Mesenchymal stem cell (in vitro differentiated cells and primary cell): ENCODE results near the gene EHF.
A peak's percentile ranks its signal among the peaks of the same experiment; 100 is the strongest.

ENCODE experiments used
- DNase-seq: peaks from one replicate; pipeline ENCODE4 v3.0.0-alpha.2; 2013
- H2AFZ ChIP-seq: one replicate; pipeline ENCODE4 v1.6.1; 2013; ENCODE audit warnings: low read depth, mild to moderate bottlenecking, control low read depth, inconsistent platforms, low read length, moderate library complexity
- H2AK5ac ChIP-seq: 2 replicates; pipeline ENCODE4 v1.6.1; 2013; ENCODE audit warnings: low read length, moderate library complexity, mild to moderate bottlenecking, inconsistent platforms; ENCODE audit not compliant: severe bottlenecking
- H2BK120ac ChIP-seq: one replicate; pipeline ENCODE4 v1.6.1; 2013; ENCODE audit warnings: low read depth, mild to moderate bottlenecking, inconsistent platforms, low read length, moderate library complexity
- H2BK12ac ChIP-seq, 2 experiments: one replicate each; pipeline ENCODE4 v1.6.1; 2013; ENCODE audit warnings: inconsistent platforms in 2 of 2, low read length in 2 of 2, mild to moderate bottlenecking in 2 of 2, moderate library complexity in 2 of 2, control low read depth in 1 of 2
- H2BK15ac ChIP-seq: one replicate; pipeline ENCODE4 v1.6.1; 2013; ENCODE audit warnings: mild to moderate bottlenecking, low read depth, inconsistent platforms; ENCODE audit not compliant: poor library complexity, severe bottlenecking
- H2BK5ac ChIP-seq: 2 replicates; pipeline ENCODE4 v1.6.1; 2013; ENCODE audit warnings: low read depth, mild to moderate bottlenecking, low read length, control low read depth, inconsistent platforms; ENCODE audit not compliant: poor library complexity, severe bottlenecking
- H3K14ac ChIP-seq, 2 experiments: one replicate each; pipeline ENCODE4 v1.6.1; 2013; ENCODE audit warnings: inconsistent platforms in 2 of 2, low read length in 2 of 2, control low read depth in 1 of 2, mild to moderate bottlenecking in 1 of 2, moderate library complexity in 1 of 2
- H3K18ac ChIP-seq, 2 experiments: one replicate each; pipeline ENCODE4 v1.6.1; 2013; ENCODE audit warnings: inconsistent platforms in 2 of 2, low read length in 2 of 2, control low read depth in 1 of 2, low read depth in 1 of 2, mild to moderate bottlenecking in 1 of 2
- H3K23ac ChIP-seq, 2 experiments: one replicate each; pipeline ENCODE4 v1.6.1; 2013; ENCODE audit warnings: inconsistent platforms in 2 of 2, low read length in 2 of 2, mild to moderate bottlenecking in 2 of 2, moderate library complexity in 2 of 2, control low read depth in 1 of 2
- H3K27ac ChIP-seq: 2 replicates; pipeline ENCODE4 v1.5.1; 2013; ENCODE audit warnings: mild to moderate bottlenecking, moderate library complexity, low read length, control low read depth, inconsistent platforms; ENCODE audit not compliant: poor library complexity, severe bottlenecking
- H3K27me3 ChIP-seq, 2 experiments: 2 replicates each; pipeline versions ENCODE4 v1.6.1 to v1.7.0; 2013; ENCODE audit warnings: low read length in 2 of 2, mild to moderate bottlenecking in 2 of 2, moderate library complexity in 2 of 2, control low read depth in 1 of 2, inconsistent platforms in 1 of 2; ENCODE audit not compliant: control insufficient read depth in 1 of 2, insufficient read depth in 1 of 2
- H3K36me3 ChIP-seq, 2 experiments: 2 replicates each; pipeline versions ENCODE4 v1.6.1 to v1.7.0; 2013; ENCODE audit warnings: low read length in 2 of 2, control low read depth in 1 of 2, inconsistent platforms in 1 of 2, low read depth in 1 of 2, mild to moderate bottlenecking in 1 of 2; ENCODE audit not compliant: insufficient read depth in 2 of 2, control insufficient read depth in 1 of 2
- H3K4ac ChIP-seq, 2 experiments: one replicate each; pipeline ENCODE4 v1.6.1; 2013; ENCODE audit warnings: inconsistent platforms in 2 of 2, low read length in 2 of 2, mild to moderate bottlenecking in 2 of 2, moderate library complexity in 2 of 2, control low read depth in 1 of 2, low read depth in 1 of 2
- H3K4me1 ChIP-seq: 2 replicates; pipeline ENCODE4 v1.6.1; 2013; ENCODE audit warnings: low read depth, low read length, control low read depth; ENCODE audit not compliant: control insufficient read depth, insufficient read depth
- H3K4me2 ChIP-seq: 2 replicates; pipeline ENCODE4 v1.6.1; 2013; ENCODE audit warnings: low read length, mild to moderate bottlenecking, inconsistent platforms; ENCODE audit not compliant: poor library complexity, severe bottlenecking
- H3K4me3 ChIP-seq, 2 experiments: 2 replicates each; pipeline versions ENCODE4 v1.5.1 to v1.7.0; 2013; ENCODE audit warnings: low read length in 2 of 2, mild to moderate bottlenecking in 2 of 2, control low read depth in 1 of 2, low read depth in 1 of 2; ENCODE audit not compliant: insufficient read depth in 1 of 2
- H3K79me1 ChIP-seq: replicated peaks from 2 replicates; pipeline ENCODE4 v1.6.1; 2013; ENCODE audit warnings: mild to moderate bottlenecking, control low read depth, low read length, inconsistent platforms; ENCODE audit not compliant: poor library complexity, severe bottlenecking
- H3K9ac ChIP-seq: 2 replicates; pipeline ENCODE4 v1.7.0; 2013; ENCODE audit warnings: mild to moderate bottlenecking, low read length, moderate library complexity
- H3K9me3 ChIP-seq: 2 replicates; pipeline ENCODE4 v1.7.0; 2013; ENCODE audit warnings: mild to moderate bottlenecking, low read length; ENCODE audit not compliant: control insufficient read depth
- H4K8ac ChIP-seq: one replicate; pipeline ENCODE4 v1.6.1; 2013; ENCODE audit warnings: inconsistent platforms, mild to moderate bottlenecking, low read length, moderate library complexity
- H4K91ac ChIP-seq: one replicate; pipeline ENCODE4 v1.6.1; 2013; ENCODE audit warnings: mild to moderate bottlenecking, low read length, inconsistent platforms
- WGBS: methylation state at CpG from one replicate; pipeline ENCODE4 v1.1.7; 2013; ENCODE audit warnings: mixed read lengths; 5-methylcytosine and 5-hydroxymethylcytosine counted together

The EHF gene

DNA sequence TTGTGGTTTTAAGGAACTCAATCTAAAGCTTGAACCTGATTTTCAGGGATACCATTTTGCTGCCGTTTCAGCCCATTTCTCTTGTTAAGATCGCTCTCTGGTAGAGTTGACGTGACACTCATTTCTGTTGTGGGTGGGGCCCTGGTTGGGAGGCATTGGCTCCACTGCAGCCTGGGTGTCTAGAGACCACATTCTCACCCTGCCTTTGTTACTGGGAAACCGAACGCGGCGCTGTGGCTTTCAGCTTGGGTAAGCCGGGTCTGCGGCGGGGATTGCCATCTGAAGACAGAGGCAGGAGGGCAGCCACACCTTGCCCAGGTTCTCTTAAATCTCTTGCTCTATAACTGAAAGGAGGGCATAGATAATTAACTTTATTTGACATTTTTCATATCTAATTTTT, 3.2 kb downstream of the EHF start:
- H2BK120ac ChIP-seq: no peak overlapping the region
- no peaks in the 10 kb centered on the region for H3K79me1 ChIP-seq
- H2AFZ ChIP-seq: peak overlapping the region; percentile 24
- 98% methylated on average over 8 of the region's 10 CpGs for WGBS
- H3K27ac ChIP-seq: no peak overlapping the region
- no peak for DNase-seq
- H3K9me3 ChIP-seq: no peaks in the 10 kb centered on the region
- H3K4me2 ChIP-seq: no peak overlapping the region
- H2BK5ac ChIP-seq: no peak overlapping the region
- no peak overlapping the region for H3K9ac ChIP-seq
- peak overlapping the region in 1 of 2 experiments; percentile 58 for H3K14ac ChIP-seq
- no peak overlapping the region for H3K4me3 ChIP-seq
- no peak overlapping the region for H2BK15ac ChIP-seq
- no peak overlapping the region for H4K91ac ChIP-seq
- no peak overlapping the region for H3K18ac ChIP-seq
- no peak overlapping the region for H3K23ac ChIP-seq
- peaks cover 0 to 14% of the 10 kb centered on the region in 2 experiments for H3K27me3 ChIP-seq
- H2AK5ac ChIP-seq: no peak overlapping the region
- H3K4ac ChIP-seq: no peak overlapping the region
- no peak overlapping the region for H4K8ac ChIP-seq
- H3K4me1 ChIP-seq: peaks cover 2% of the 10 kb centered on the region
- no peaks in the 10 kb centered on the region for H3K36me3 ChIP-seq
- H2BK12ac ChIP-seq: no peak overlapping the region

DNA sequence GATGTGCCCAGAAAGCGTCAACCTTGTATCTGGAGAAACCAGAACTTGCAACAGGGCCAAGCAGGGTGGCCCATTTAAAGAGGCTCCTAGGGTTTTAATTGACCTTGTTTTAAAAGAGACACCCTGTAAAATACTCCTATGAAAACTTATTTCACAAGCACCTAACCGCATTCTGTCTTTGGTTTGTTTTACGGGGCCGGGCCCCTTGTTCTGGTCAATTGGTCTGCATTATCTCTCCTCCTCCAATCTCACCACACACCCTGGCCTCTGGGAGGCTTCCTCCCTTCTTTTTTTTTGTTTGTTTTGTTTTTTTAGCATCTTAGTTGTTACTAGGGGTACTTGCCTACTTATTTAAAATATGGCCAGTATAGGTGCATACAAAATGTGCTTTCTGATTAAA, 4.7 kb downstream of the EHF start:
- Histone ChIP-seq H3K4me2 (no peak overlapping the region), H3K9ac (no peak overlapping the region), H4K8ac (no peak overlapping the region), H3K14ac (no peak overlapping the region), H3K4ac (no peak overlapping the region), H2AFZ (no peak overlapping the region), H3K27ac (no peak overlapping the region), H3K36me3 (no peaks in the 10 kb centered on the region), H2AK5ac (no peak overlapping the region), H3K23ac (no peak overlapping the region), H3K9me3 (no peaks in the 10 kb centered on the region), H2BK12ac (no peak overlapping the region), H3K18ac (no peak overlapping the region), H2BK120ac (no peak overlapping the region), H2BK15ac (no peak overlapping the region), H2BK5ac (no peak overlapping the region), H3K27me3 (peaks cover 0 to 7% of the 10 kb centered on the region in 2 experiments), H3K79me1 (no peaks in the 10 kb centered on the region), H4K91ac (no peak overlapping the region), H3K4me1 (peaks cover 3% of the 10 kb centered on the region), H3K4me3 (no peak overlapping the region)
- 93% methylated on average over 4 of the region's 4 CpGs for WGBS
- no peak for DNase-seq

DNA sequence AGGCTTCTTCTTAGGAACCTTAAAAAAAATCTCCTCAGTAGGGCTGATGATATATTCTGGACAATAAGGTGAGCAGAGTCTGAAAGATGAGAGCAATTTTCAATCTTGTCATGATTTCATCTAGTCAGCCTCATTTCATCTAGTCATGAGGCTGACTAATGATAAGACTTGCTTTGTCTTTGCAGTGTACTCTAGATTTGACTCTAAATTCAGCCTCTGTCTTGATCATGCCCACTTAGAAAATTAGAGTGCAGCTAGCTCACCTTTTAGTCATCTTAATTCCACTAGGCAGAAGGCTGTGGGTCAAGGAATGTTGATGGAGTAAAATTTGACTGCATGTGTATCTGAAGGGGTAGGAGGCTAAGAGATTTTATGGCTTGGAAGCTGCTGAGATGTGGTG, 5.5 kb downstream of the EHF start:
- Histone ChIP-seq H2BK12ac (no peak overlapping the region), H2BK5ac (no peak overlapping the region), H3K79me1 (no peaks in the 10 kb centered on the region), H3K23ac (no peak overlapping the region), H3K4me2 (no peak overlapping the region), H3K27ac (no peak overlapping the region), H3K9me3 (no peaks in the 10 kb centered on the region), H2BK15ac (no peak overlapping the region), H3K18ac (no peak overlapping the region), H3K14ac (no peak overlapping the region), H4K8ac (no peak overlapping the region), H2AK5ac (no peak overlapping the region), H3K27me3 (peaks cover 0 to 7% of the 10 kb centered on the region in 2 experiments), H3K9ac (no peak overlapping the region), H3K4me1 (peaks cover 5% of the 10 kb centered on the region), H2AFZ (no peak overlapping the region), H3K36me3 (no peaks in the 10 kb centered on the region), H4K91ac (no peak overlapping the region), H2BK120ac (no peak overlapping the region), H3K4me3 (no peak overlapping the region), H3K4ac (no peak overlapping the region)
- DNase-seq: no peak

DNA sequence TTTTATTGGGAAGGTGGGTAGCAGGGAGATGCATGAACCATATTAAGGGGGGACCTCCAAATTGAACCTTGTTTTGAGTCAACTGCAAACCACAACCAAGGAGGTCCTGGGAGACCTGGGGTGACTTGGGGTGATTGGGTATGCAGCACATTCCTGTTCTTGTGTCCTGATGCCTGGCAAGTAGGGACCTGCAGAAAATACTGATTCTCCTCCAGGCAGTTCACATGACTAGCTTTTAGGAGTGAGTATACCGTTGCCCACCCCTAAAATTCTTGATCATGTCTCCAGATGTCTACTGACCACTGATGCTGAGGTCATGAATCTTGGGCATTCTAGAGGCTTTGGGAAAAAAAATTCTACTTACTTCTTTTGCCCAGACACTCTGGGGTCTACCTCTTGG, 6.3 kb downstream of the EHF start:
- Histone ChIP-seq H2BK12ac (no peak overlapping the region), H4K91ac (no peak overlapping the region), H3K4ac (no peak overlapping the region), H2AFZ (no peak overlapping the region), H2AK5ac (no peak overlapping the region), H3K14ac (no peak overlapping the region), H3K79me1 (no peaks in the 10 kb centered on the region), H3K4me3 (no peak overlapping the region), H3K18ac (no peak overlapping the region), H3K4me2 (no peak overlapping the region), H2BK120ac (no peak overlapping the region), H4K8ac (no peak overlapping the region), H3K9ac (no peak overlapping the region), H3K9me3 (no peaks in the 10 kb centered on the region), H3K27me3 (peaks cover 0 to 7% of the 10 kb centered on the region in 2 experiments), H3K36me3 (no peaks in the 10 kb centered on the region), H3K27ac (no peak overlapping the region), H3K4me1 (peaks cover 7% of the 10 kb centered on the region), H2BK5ac (no peak overlapping the region), H2BK15ac (no peak overlapping the region), H3K23ac (no peak overlapping the region)
- no peak for DNase-seq
- WGBS: no CpG with 5 or more reads among the region's 1 CpG
